ENCODE measurements around the gene ATP13A1.

DNA sequence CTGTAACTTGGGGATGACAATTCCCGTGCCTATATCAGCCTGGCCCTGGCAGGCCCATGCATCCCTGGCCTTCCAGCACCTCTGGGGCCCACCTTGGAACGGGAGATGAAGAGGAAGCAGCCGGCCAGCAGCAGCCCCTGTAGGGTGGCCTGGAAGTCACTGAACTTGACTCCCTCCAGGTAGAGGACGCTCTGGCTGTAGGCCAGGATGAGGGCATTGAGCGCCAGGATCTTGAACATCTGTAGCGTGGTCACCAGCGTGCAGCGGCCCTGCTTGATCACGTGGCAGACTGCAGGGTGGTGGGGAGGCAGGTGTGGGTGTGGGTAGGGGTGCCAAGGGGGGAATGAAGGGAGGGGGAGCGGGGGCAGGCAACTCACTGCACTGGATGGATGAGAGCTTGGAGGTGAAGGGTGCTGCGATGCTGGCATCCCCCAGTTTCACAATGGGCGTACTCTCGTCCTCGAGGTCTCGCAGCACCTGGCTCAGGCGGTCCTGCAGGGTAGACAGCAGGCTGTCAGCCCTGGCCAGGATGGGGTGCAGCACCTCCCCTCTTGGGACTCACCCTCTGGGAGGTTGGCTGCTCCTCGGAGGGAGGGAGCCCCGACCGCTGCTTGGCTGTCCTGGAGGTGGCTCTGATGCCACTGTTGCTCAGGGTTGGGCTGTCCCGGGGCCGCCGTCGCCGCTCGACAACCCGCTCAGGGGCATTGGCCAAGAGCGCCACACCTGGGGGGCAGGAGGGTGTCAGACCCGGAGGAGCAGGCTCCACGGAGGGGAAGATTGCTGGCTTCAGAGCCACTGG lies 16.2 kb downstream of the ATP13A1 start:
- TF ChIP-seq CTCF (IDR thresholded peaks at IDR 0.05) (no peak), POLR2A (IDR thresholded peaks at IDR 0.05) (no peak)
